Muscle of leg (tissue), 11 donors: ENCODE measurements around the gene INTS11. TPM values are rescaled to one million over a fixed set of nuclear protein-coding genes. Genes with fewer than 3 reads are reported as not detected.

Experiments used
- DNase-seq: peaks from one replicate; pipeline ENCODE4 v3.0.0; 2013
- H3K27ac ChIP-seq: one replicate; pipeline ENCODE4 v1.5.1; 2013; ENCODE audit warnings: mild to moderate bottlenecking, low read length, control low read depth
- H3K27me3 ChIP-seq: one replicate; pipeline ENCODE4 v1.6.1; 2013; ENCODE audit warnings: low read length; ENCODE audit not compliant: control insufficient read depth, insufficient read depth
- H3K36me3 ChIP-seq: one replicate; pipeline ENCODE4 v1.6.1; 2013; ENCODE audit warnings: low read length; ENCODE audit not compliant: control insufficient read depth, insufficient read depth
- H3K4me1 ChIP-seq: one replicate; pipeline ENCODE4 v1.6.1; 2013; ENCODE audit warnings: low read length; ENCODE audit not compliant: control insufficient read depth, insufficient read depth
- H3K4me3 ChIP-seq: one replicate; pipeline ENCODE4 v1.5.1; 2013; ENCODE audit warnings: low read length, control low read depth
- H3K9me3 ChIP-seq: replicated peaks from 2 replicates; pipeline ENCODE4 v1.6.1; 2013; ENCODE audit warnings: low read depth, low read length; ENCODE audit not compliant: control insufficient read depth
- WGBS: methylation state at CpG from one replicate; pipeline ENCODE4 v1.1.5; 2013; ENCODE audit warnings: missing lambda C conversion rate; ENCODE audit not compliant: insufficient coverage; 5-methylcytosine and 5-hydroxymethylcytosine counted together
- polyA plus RNA-seq, 8 donors: library from polyadenylated mRNA; unstranded; fragments of 120-200 nt; gene quantifications; one replicate each; pipeline versions ENCODE4 v1.2.1 to v1.2.3, GENCODE V29; 2013; ENCODE audit warnings: inconsistent platforms in 1 of 8, low replicate concordance in 1 of 8; ENCODE audit not compliant: insufficient read length in 8 of 8, insufficient read depth in 1 of 8
- total RNA-seq: library from RNA; stranded (reverse); fragments of 120-200 nt; gene quantifications from one replicate; pipeline ENCODE4 v1.2.4, GENCODE V29; 2013

INTS11 gene
- total and polyA plus RNA-seq, 9 donors: 55.9 to 100 (median 86.0) TPM

- Histone ChIP-seq H3K9me3 (no peaks in the 10 kb centered on the region), H3K36me3 (peaks cover 36% of the 10 kb centered on the region), H3K27me3 (no peaks in the 10 kb centered on the region), H3K4me1 (peaks cover 37% of the 10 kb centered on the region), H3K27ac (no peak overlapping the region), H3K4me3 (no peak overlapping the region)
- WGBS: 68% methylated on average over 10 of the region's 22 CpGs
- no peak for DNase-seq
Observed at GRCh38 chr1:1299686-1300351, 24.6 kb downstream of the INTS11 start.

- DNase-seq: peak; percentile 86
- Histone ChIP-seq H3K36me3 (peaks cover 40% of the 10 kb centered on the region), H3K9me3 (no peaks in the 10 kb centered on the region), H3K4me3 (no peak overlapping the region), H3K27me3 (no peaks in the 10 kb centered on the region), H3K27ac (peak overlapping the region; percentile 7), H3K4me1 (peaks cover 29% of the 10 kb centered on the region)
- 26% methylated on average over 12 of the region's 30 CpGs for WGBS
Observed at GRCh38 chr1:1298861-1299685, 25.4 kb downstream of the INTS11 start.

DNA sequence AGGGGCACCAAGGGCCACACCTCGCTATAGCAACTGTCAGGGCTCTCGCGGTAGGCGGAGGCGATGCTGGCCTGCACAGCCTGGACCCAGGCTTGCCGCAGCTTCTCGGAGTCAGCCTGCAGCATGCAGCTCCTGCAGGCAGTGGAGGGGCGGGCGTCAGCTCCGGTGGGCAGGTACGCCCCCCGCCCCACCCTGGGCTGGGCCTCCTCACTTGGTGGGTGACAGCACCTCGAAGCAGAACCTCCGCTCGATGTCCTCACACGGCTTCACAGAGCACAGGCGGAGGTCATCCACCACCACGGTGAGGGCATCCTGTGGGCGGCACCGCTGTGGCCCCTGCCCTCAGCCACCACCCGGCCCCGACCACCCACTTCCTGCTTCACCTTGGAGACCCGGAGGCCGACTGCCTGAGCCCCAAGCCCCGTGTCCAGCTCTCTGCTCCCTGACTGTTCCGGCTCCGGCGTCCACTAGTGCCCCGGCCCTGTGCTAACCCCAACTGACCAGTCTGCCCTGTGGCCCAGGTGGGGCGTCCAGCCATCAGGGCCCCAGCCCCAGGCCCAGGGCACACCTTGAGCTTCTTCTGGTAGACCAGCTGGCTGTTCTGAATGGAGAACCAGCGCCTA, 26.5 kb downstream of the INTS11 start:
- Histone ChIP-seq H3K27me3 (no peaks in the 10 kb centered on the region), H3K36me3 (peaks cover 36% of the 10 kb centered on the region), H3K4me1 (peaks cover 18% of the 10 kb centered on the region), H3K9me3 (no peaks in the 10 kb centered on the region), H3K27ac (no peak overlapping the region), H3K4me3 (no peak overlapping the region)
- 92% methylated on average over 30 of the region's 31 CpGs for WGBS
- no peak for DNase-seq

DNA sequence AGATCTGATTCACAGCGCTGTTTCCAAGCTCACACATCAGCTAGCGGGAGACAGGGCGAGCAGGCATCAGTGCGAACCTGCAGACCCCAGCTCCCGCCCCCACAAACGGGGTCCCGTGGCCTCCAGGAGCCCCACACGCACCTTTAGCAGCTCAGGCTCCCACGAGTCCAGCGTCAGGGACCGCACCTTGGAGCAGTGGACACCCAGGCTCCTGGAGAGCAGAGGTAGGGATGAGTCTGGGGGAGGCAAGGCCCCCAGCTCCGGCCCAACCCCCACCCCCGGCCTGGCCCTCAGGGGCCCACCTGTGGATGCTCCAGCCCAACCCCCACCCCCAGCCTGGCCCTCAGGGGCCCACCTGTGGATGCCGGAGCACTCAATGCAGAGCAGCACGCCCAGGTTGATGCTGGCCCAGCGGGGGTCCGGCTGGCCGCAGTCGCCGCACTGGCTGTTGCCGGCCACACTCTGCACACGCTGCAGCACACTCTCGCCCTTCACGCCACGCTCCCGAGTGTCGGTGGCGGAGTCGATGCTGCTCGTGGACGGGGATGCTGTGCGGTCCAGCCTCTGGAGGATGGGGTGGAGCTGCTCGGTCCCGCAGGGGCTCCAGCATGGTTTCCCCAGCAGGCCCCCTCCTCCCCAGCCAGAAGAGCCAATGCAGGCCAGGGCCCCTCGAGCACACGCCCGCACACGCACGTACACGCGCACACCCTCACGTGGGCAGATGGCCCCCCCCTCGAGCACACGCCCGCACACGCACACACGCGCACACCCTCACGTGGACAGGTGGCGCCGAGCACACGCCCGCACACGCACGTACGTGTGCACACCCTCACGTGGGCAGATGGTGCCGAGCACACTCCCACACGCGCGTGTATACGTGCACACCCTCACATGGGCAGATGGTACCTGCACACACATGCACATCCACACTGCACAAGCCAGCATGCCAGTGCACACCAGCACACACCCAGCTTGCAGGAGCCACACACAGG, 28.1 kb downstream of the INTS11 start:
- H3K4me1 ChIP-seq: peaks cover 21% of the 10 kb centered on the region
- 88% methylated on average over 46 of the region's 62 CpGs for WGBS
- peaks cover 36% of the 10 kb centered on the region for H3K36me3 ChIP-seq
- DNase-seq: no peak
- H3K27me3 ChIP-seq: no peaks in the 10 kb centered on the region
- no peak overlapping the region for H3K4me3 ChIP-seq
- H3K9me3 ChIP-seq: no peaks in the 10 kb centered on the region
- H3K27ac ChIP-seq: no peak overlapping the region

DNA sequence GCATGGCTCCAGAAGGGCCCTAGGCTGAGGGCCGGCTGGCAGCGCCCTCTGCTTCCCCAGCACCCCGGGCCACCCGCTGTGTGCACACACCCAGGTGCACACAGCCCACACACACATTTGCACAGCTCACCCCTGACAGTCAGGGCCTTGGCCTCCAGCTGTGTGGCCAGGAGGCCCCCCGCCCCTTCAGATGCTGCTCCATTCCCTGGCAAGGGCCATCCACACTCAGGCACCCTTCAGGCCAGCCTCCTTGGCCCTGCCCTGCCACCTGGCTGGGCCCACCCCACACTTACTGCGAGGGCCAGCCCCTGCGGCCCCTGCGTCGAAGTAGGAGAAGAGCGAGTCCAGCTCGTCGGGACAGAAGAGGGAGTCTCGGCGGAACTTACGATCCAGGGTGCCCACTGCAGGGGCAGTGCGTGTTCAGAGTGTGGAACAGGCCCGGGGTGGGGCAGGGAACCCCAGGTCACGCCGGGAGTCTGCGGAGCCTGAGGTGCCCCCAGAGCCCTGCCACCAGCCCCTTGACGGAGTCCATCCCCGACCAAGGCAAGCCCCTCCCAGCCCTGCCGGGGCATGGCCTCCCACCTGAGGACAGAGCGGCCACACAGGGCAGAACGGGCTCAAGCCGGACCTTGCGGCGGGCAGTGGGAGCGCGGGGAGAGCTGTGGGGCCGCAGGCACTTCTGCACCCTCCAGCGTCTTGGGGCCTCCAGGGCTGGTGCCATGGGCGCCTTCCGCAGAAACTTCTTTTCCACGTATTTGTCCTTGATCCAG, 29.1 kb downstream of the INTS11 start:
- Histone ChIP-seq H3K27me3 (no peaks in the 10 kb centered on the region), H3K4me3 (no peak overlapping the region), H3K9me3 (no peaks in the 10 kb centered on the region), H3K36me3 (peaks cover 34% of the 10 kb centered on the region), H3K27ac (no peak overlapping the region), H3K4me1 (peaks cover 27% of the 10 kb centered on the region)
- WGBS: 94% methylated on average over 29 of the region's 35 CpGs
- no peak for DNase-seq

DNA sequence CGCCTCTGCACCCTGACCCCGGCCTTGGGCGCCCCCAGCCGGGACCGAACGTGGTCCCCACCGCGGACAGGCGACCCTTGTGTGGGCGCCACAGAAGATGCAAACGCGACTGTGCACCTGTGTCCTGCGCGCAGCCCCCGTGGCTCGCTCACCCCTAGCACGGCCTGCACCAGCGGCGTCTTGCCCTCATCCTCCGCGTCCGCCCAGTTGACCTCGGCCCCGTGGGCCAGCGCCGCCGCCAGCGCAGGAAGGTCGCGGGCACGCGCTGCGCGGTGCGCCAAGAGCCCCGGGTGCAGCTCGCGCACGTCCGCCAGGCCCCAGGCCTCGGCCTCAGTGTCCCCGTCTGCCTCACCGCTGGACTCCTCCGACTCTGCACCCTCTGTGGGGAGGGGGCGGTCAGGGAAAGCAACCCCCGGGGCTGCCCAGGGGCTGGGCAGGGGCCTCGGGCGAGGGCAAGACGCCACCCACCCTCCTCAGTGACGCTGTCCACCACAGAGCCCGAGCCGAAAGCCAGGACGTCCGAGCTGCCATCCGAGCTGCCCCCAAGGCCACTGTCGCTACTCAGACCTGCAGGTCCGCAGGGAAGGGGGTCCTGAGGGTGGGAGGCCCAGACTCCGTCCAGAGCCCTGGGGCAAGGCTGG, 30.1 kb downstream of the INTS11 start:
- Histone ChIP-seq H3K9me3 (no peaks in the 10 kb centered on the region), H3K27ac (no peak overlapping the region), H3K36me3 (peaks cover 33% of the 10 kb centered on the region), H3K4me3 (no peak overlapping the region), H3K27me3 (no peaks in the 10 kb centered on the region), H3K4me1 (peaks cover 24% of the 10 kb centered on the region)
- 79% methylated on average over 49 of the region's 58 CpGs for WGBS
- DNase-seq: no peak

GRCh38 chr1:1293263-1294249, 30.9 kb downstream of the INTS11 start:
- Histone ChIP-seq H3K27ac (no peak overlapping the region), H3K36me3 (peaks cover 31% of the 10 kb centered on the region), H3K9me3 (no peaks in the 10 kb centered on the region), H3K27me3 (no peaks in the 10 kb centered on the region), H3K4me1 (peaks cover 16% of the 10 kb centered on the region), H3K4me3 (no peak overlapping the region)
- 50% methylated on average over 94 of the region's 94 CpGs for WGBS
- no peak for DNase-seq

DNA sequence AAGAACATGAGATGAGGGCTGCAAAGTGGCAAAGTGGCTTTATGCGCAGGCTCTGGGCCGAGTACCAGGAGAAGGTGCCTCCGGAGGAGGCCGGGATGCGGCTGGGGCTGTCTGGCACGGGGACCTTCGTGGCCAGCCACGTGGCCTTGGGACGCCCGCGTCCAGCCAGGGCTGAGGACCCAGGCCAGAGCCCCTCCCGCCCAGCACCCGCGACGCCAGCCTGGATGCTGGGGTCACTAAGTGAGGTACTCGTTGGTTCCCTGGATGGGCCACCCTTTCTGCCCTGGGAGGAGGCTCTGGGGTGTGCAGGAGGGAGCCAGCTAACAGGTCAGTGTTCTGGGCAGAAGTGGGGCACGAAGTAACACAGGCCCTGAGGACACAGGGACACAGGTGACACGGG, 31.6 kb downstream of the INTS11 start:
- peaks cover 10% of the 10 kb centered on the region for H3K4me1 ChIP-seq
- no peak overlapping the region for H3K27ac ChIP-seq
- DNase-seq: no peak
- H3K4me3 ChIP-seq: no peak overlapping the region
- H3K9me3 ChIP-seq: no peaks in the 10 kb centered on the region
- peaks cover 27% of the 10 kb centered on the region for H3K36me3 ChIP-seq
- WGBS: 81% methylated on average over 17 of the region's 18 CpGs
- H3K27me3 ChIP-seq: no peaks in the 10 kb centered on the region
